Upper lobe of right lung (tissue), 1 donor: ENCODE results near the gene IFITM1. TPM values are rescaled to one million over a fixed set of nuclear protein-coding genes. Genes with fewer than 3 reads are reported as not detected.

ENCODE experiments used
- ATAC-seq: fragments of 200-7000 bp; cut with Tn5 transposase; one replicate; pipeline ENCODE4 v1.9.1; 2020; ENCODE audit warnings: mild to moderate bottlenecking, moderate library complexity
- DNase-seq: peaks from one replicate; pipeline ENCODE4 v3.0.0-alpha.2; 2020
- H3K27ac ChIP-seq: fragments of 200-600 bp; one replicate; pipeline ENCODE4 v1.8.0; 2022
- H3K27me3 ChIP-seq: fragments of 200-600 bp; one replicate; pipeline ENCODE4 v1.8.0; 2022; ENCODE audit warnings: mild to moderate bottlenecking
- H3K36me3 ChIP-seq: fragments of 200-600 bp; one replicate; pipeline ENCODE4 v1.8.0; 2022
- H3K4me1 ChIP-seq: fragments of 200-600 bp; one replicate; pipeline ENCODE4 v1.8.0; 2022
- H3K4me3 ChIP-seq: fragments of 200-600 bp; one replicate; pipeline ENCODE4 v1.8.0; 2022; ENCODE audit warnings: mild to moderate bottlenecking
- H3K9me3 ChIP-seq: fragments of 200-600 bp; one replicate; pipeline ENCODE4 v1.8.0; 2022
- intact Hi-C: fragments of 100-400 bp; cut with DNase I; formaldehyde crosslinking; loops from one replicate; pipeline ENCODE4 v1.11.0; 2022
- total RNA-seq: library from RNA; stranded (reverse); fragmentation: NEBNext Ultra II Directional; extraction: Animal tissue kit (Norgen Biotek cat#: 25700); gene quantifications from one replicate; pipeline ENCODE4 v1.2.1, GENCODE V29; 2021
- TF ChIP-seq, protein P1 (sequence below): fragments of 200-600 bp; IDR thresholded peaks from one replicate; pipeline ENCODE4 v1.8.0; 2022; ENCODE audit warnings: antibody characterized with exemption
- donor health status: DM: no; HTN: yes; CAD: no; lungs with severe emphysema.

The IFITM1 gene
- total RNA-seq, 1 donor from 2014 or later: 128 TPM

DNA sequence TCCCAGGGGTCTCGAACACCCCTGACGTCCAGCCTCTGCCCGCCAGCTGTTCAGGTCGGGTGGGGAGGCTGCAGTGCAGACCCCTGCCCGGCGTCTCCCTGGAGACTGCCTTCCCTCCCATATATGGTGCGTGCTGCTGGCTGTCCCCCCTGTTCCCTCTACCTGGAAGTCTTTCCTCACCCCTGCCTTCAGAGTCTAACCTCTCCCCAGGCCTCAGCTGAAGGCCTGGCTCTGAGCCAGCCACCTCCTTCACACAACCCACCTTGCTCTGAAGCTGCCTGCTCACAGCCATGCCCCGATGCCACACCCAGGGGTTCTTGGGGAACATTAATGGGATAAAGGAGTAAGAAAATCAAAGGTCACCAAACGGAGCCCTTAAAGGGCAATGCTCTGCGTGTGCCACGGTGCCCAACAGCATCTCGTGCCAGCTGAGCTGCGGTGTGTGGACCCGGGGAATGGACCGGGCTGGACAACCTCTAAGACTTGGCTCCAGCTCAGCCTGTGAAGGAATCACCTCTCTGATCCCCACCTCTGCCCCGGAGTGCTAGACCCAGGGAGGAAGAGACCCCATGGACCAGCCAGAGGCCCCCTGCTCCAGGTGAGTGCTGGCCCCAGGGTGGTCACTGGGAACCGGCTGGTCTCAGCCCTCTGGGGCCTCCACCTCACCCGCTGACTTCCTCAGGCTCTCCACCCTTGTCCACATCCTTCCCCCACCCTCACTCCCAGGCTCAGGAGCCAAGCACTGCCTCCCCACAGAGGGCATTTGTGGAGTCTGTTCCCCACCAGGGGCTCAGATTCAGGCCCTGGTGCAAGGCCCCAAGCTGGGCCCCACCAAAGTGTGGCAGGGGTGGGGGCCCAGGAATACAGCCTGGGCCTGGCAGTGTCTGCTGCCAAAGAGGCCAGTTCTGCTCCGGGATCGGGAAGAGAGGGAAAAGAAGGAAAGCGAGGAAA, 35.6 kb upstream of the IFITM1 start, which contains the start of gene NLRP6:
Gene NLRP6 (plus strand): TSS at position 407 of the 951 bp plus-strand sequence. CDS start 163 bp downstream, at position 570.
- Histone ChIP-seq H3K4me1 (peaks cover 30% of the 10 kb centered on the region), H3K36me3 (no peaks in the 10 kb centered on the region), H3K27ac (no peak within 1 kb of the TSS), H3K9me3 (no peaks in the 10 kb centered on the region), H3K4me3 (peak within 1 kb of the TSS; percentile 35), H3K27me3 (peaks cover 55% of the 10 kb centered on the region)
- TF ChIP-seq, protein P1, sequence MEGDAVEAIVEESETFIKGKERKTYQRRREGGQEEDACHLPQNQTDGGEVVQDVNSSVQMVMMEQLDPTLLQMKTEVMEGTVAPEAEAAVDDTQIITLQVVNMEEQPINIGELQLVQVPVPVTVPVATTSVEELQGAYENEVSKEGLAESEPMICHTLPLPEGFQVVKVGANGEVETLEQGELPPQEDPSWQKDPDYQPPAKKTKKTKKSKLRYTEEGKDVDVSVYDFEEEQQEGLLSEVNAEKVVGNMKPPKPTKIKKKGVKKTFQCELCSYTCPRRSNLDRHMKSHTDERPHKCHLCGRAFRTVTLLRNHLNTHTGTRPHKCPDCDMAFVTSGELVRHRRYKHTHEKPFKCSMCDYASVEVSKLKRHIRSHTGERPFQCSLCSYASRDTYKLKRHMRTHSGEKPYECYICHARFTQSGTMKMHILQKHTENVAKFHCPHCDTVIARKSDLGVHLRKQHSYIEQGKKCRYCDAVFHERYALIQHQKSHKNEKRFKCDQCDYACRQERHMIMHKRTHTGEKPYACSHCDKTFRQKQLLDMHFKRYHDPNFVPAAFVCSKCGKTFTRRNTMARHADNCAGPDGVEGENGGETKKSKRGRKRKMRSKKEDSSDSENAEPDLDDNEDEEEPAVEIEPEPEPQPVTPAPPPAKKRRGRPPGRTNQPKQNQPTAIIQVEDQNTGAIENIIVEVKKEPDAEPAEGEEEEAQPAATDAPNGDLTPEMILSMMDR: no peak
- DNase-seq (peak; percentile 64), ATAC-seq (no peak)
- intact Hi-C loops: no loop called here

DNA sequence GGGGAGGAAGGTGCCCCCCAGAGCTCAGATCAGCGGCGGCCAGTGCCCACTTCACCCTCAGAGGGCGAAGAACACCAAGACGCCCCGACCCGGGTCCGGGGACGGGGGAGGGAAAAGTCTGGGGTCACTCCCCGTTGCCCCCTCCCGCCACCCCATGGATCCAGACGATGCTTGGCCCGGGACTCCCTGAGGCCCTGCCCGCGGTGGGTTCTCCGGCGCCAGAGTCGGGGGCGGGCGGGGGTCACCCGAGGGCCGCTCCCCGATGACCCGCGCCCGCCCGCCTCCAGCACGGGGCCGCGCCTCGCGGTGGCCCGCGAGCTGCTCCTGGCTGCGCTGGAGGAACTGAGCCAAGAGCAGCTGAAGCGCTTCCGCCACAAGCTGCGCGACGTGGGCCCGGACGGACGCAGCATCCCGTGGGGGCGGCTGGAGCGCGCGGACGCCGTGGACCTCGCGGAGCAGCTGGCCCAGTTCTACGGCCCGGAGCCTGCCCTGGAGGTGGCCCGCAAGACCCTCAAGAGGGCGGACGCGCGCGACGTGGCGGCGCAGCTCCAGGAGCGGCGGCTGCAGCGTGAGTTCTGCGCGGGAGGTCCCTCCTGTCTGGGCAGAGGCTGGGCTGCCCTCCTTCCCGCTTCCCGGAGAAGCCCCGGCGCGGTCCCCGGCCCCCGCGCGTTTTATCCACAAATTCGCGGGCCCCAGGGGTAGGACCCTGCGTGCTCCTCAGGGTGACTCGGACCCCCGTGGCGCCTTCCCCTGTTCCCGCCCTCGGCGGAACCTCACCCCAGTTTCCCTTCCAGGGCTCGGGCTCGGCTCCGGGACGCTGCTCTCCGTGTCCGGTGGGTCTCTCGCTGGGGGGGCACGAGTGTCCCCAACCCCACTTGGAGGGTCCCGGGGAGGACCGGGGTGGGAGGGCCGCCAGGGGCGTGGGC, 34.5 kb upstream of the IFITM1 start:
- DNase-seq: peak; percentile 69
- peak; percentile 26 for ATAC-seq
- TF ChIP-seq, protein P1: no peak
- no peak overlapping the region for H3K27ac ChIP-seq
- peaks cover 65% of the 10 kb centered on the region for H3K27me3 ChIP-seq
- intact Hi-C loops: no loop called here
- H3K36me3 ChIP-seq: no peaks in the 10 kb centered on the region
- no peaks in the 10 kb centered on the region for H3K9me3 ChIP-seq
- H3K4me1 ChIP-seq: peaks cover 30% of the 10 kb centered on the region
- H3K4me3 ChIP-seq: peak overlapping the region; percentile 35

DNA sequence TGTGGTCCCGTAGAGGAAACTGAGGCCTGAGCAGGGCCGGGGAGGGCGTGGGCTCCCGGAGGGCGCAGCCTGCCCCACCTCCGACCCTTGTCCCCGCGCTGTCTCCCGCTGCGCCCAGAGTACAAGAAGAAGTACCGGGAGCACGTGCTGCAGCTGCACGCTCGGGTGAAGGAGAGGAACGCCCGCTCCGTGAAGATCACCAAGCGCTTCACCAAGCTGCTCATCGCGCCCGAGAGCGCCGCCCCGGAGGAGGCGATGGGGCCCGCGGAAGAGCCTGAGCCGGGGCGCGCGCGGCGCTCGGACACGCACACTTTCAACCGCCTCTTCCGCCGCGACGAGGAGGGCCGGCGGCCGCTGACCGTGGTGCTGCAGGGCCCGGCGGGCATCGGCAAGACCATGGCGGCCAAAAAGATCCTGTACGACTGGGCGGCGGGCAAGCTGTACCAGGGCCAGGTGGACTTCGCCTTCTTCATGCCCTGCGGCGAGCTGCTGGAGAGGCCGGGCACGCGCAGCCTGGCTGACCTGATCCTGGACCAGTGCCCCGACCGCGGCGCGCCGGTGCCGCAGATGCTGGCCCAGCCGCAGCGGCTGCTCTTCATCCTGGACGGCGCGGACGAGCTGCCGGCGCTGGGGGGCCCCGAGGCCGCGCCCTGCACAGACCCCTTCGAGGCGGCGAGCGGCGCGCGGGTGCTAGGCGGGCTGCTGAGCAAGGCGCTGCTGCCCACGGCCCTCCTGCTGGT, 33.7 kb upstream of the IFITM1 start:
- no peaks in the 10 kb centered on the region for H3K9me3 ChIP-seq
- H3K4me3 ChIP-seq: peak overlapping the region; percentile 35
- TF ChIP-seq, protein P1: no peak
- H3K27me3 ChIP-seq: peaks cover 72% of the 10 kb centered on the region
- no peak overlapping the region for H3K27ac ChIP-seq
- ATAC-seq (peak; percentile 33), DNase-seq (peak; percentile 67)
- H3K4me1 ChIP-seq: peaks cover 30% of the 10 kb centered on the region
- intact Hi-C loops: no loop called here
- H3K36me3 ChIP-seq: no peaks in the 10 kb centered on the region

DNA sequence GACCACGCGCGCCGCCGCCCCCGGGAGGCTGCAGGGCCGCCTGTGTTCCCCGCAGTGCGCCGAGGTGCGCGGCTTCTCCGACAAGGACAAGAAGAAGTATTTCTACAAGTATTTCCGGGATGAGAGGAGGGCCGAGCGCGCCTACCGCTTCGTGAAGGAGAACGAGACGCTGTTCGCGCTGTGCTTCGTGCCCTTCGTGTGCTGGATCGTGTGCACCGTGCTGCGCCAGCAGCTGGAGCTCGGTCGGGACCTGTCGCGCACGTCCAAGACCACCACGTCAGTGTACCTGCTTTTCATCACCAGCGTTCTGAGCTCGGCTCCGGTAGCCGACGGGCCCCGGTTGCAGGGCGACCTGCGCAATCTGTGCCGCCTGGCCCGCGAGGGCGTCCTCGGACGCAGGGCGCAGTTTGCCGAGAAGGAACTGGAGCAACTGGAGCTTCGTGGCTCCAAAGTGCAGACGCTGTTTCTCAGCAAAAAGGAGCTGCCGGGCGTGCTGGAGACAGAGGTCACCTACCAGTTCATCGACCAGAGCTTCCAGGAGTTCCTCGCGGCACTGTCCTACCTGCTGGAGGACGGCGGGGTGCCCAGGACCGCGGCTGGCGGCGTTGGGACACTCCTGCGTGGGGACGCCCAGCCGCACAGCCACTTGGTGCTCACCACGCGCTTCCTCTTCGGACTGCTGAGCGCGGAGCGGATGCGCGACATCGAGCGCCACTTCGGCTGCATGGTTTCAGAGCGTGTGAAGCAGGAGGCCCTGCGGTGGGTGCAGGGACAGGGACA, 32.9 kb upstream of the IFITM1 start:
- DNase-seq: peak; percentile 67

More for the DNA sequence above, 32.9 kb upstream of the IFITM1 start:
- peak; percentile 23 for ATAC-seq
- TF ChIP-seq, protein P1: no peak
- H3K27ac ChIP-seq: no peak overlapping the region
- peaks cover 30% of the 10 kb centered on the region for H3K4me1 ChIP-seq
- no peaks in the 10 kb centered on the region for H3K36me3 ChIP-seq
- no peaks in the 10 kb centered on the region for H3K9me3 ChIP-seq
- peak overlapping the region; percentile 35 for H3K4me3 ChIP-seq
- peaks cover 80% of the 10 kb centered on the region for H3K27me3 ChIP-seq
- intact Hi-C loops: no loop called here
